OCI-LY7 (cell line): ENCODE data around the gene CD300LF. TPM values are rescaled to one million over a fixed set of nuclear protein-coding genes. Genes with fewer than 3 reads are reported as not detected.

ENCODE experiments used
- BruUV-seq: library from RNA; stranded (reverse); fragments of 400-500 nt; replicated peaks from 2 replicates; lab custom pipeline; 2021; lab: Mats Ljungman, UMichigan
- CTCF ChIA-PET: fragments of 300-600 bp; sonication (Branson Sonifier 250); formaldehyde crosslinking; loops from one replicate; lab custom pipeline; 2022; ENCODE audit warnings: antibody characterized with exemption; ENCODE audit not compliant: unreplicated experiment; lab: Charles Lee
- POLR2A ChIA-PET: fragments of 300-600 bp; sonication (Branson Sonifier 250); formaldehyde crosslinking; loops from one replicate; lab custom pipeline; 2022; ENCODE audit warnings: antibody characterized with exemption; lab: Charles Lee
- DNase-seq: peaks from one replicate; pipeline ENCODE4 v3.0.0-alpha.2; 2015; ENCODE audit warnings: low spot score
- H2AFZ ChIP-seq: fragments of 200-600 bp; sonication (generic), shearing (Covaris generic); 2 replicates; pipeline ENCODE4 v1.6.1; 2014; ENCODE audit warnings: mild to moderate bottlenecking, antibody characterized with exemption, low read length, moderate library complexity
- H3K27ac ChIP-seq: fragments of 200-600 bp; sonication (generic); 2 replicates; pipeline ENCODE4 v1.5.1; 2014; ENCODE audit warnings: mixed run types, low read depth, mild to moderate bottlenecking, moderate library complexity, low read length, inconsistent platforms; ENCODE audit not compliant: poor library complexity, severe bottlenecking
- H3K36me3 ChIP-seq: fragments of 200-600 bp; sonication (generic); 2 replicates; pipeline ENCODE4 v1.6.1; 2014; ENCODE audit warnings: mild to moderate bottlenecking, antibody characterized with exemption, low read length, moderate library complexity, mixed read lengths; ENCODE audit not compliant: insufficient read depth
- H3K4me1 ChIP-seq: fragments of 200-600 bp; sonication (generic); 2 replicates; pipeline ENCODE4 v1.5.1; 2014; ENCODE audit warnings: mild to moderate bottlenecking, low read length; ENCODE audit not compliant: insufficient read depth, poor library complexity, severe bottlenecking
- H3K4me2 ChIP-seq: fragments of 200-600 bp; sonication (generic); 2 replicates; pipeline ENCODE4 v1.6.1; 2014; ENCODE audit warnings: mild to moderate bottlenecking, low read length
- H3K4me3 ChIP-seq: fragments of 200-600 bp; sonication (generic); 2 replicates; pipeline ENCODE4 v1.5.1; 2014; ENCODE audit warnings: mild to moderate bottlenecking, low read depth, low read length; ENCODE audit not compliant: poor library complexity, severe bottlenecking
- H3K79me2 ChIP-seq: fragments of 200-600 bp; sonication (generic); 2 replicates; pipeline ENCODE4 v1.6.1; 2016; ENCODE audit warnings: low read depth, mild to moderate bottlenecking, low read length, moderate library complexity, mixed read lengths; ENCODE audit not compliant: insufficient read depth
- H3K9me2 ChIP-seq: fragments of 200-600 bp; sonication (generic); 2 replicates; pipeline ENCODE4 v1.6.1; 2016; ENCODE audit warnings: mild to moderate bottlenecking, low read length, mixed read lengths; ENCODE audit not compliant: insufficient read depth
- H3K9me3 ChIP-seq: fragments of 200-600 bp; sonication (generic); 2 replicates; pipeline ENCODE4 v1.6.1; 2014; ENCODE audit warnings: mild to moderate bottlenecking, mixed run types, low read length, mixed read lengths
- H4K20me1 ChIP-seq: fragments of 200-600 bp; sonication (generic); 2 replicates; pipeline ENCODE4 v1.6.1; 2014; ENCODE audit warnings: mild to moderate bottlenecking, antibody characterized with exemption, low read length, moderate library complexity, mixed read lengths; ENCODE audit not compliant: insufficient read depth
- EZH2phosphoT487 ChIP-seq: fragments of 200-600 bp; sonication (generic); IDR thresholded peaks from 2 replicates; pipeline ENCODE4 v1.6.1; 2018; ENCODE audit warnings: low read depth, borderline replicate concordance, mild to moderate bottlenecking, mixed run types, antibody characterized with exemption, low read length, moderate library complexity, mixed read lengths
- intact Hi-C: fragments of 100-400 bp; cut with micrococcal nuclease; formaldehyde crosslinking; loops from one replicate; pipeline ENCODE4 v1.10.0; 2022; ENCODE audit not compliant: unreplicated experiment
- total RNA-seq, 2 experiments: library from RNA; depleted of rRNA in 1 of 2; stranded (reverse); fragments of >200 nt in 1 of 2; shearing (Covaris generic) in 1 of 2; gene quantifications; 2 replicates each; pipeline ENCODE4 v1.2.3, GENCODE V29; 2014 to 2022
- TF ChIP-seq, protein P1 (sequence below): fragments of 200-600 bp; sonication (generic); conservative IDR thresholded peaks from 2 replicates; pipeline ENCODE4 v1.5.1; 2014; ENCODE audit warnings: mild to moderate bottlenecking, antibody characterized with exemption, low read length, moderate library complexity, mixed read lengths

CD300LF gene
- total RNA-seq, 2 experiments from 2014 or later = not detected

DNA sequence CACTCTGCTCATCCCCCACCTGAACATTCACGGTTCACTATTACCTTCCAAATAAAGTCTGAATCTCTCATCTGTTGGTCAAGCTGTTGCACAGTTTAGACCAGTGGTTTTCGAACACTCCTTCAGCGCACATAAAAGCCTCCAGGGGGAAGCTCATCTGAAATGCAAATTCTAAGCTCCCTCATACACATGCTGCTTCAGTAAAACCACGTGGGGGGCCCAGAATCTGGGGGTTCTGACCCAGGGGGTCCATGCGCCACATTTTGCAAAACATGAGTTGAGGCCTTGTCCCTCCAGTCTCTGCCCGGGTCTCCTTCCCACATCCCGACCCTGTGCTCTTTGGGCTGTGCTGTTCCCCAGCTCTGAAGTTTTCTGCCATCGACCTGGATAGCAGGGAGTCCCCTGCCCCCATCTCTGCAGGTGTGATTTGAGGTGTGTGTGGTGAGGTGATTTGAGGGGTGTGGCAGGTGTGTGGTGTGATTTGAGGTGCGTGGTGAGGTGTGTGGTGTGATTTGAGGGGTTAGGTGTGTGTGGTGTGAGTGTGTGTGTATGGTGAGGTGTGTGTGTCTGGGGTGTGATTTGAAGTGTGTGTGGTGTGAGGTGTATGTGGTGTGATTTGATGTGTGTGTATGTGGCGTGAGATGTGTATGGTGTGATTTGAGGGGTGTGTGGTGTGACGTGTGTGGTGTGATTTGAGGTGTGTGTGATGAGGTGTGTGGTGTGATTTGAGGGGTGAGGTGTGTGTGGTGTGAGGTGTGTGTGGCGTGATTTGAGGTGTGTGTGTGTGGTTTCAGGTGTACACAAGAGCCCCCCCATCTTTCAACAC, 19.5 kb upstream of the CD300LF start:
- Histone ChIP-seq H3K27ac (no peak overlapping the region), H3K4me3 (no peak overlapping the region), H3K36me3 (no peaks in the 10 kb centered on the region), H4K20me1 (no peaks in the 10 kb centered on the region), H3K9me2 (no peaks in the 10 kb centered on the region), H3K9me3 (peaks cover 10% of the 10 kb centered on the region), H3K79me2 (no peaks in the 10 kb centered on the region), H3K4me2 (no peak overlapping the region), H3K4me1 (peaks cover 12% of the 10 kb centered on the region), H2AFZ (no peak overlapping the region)
- TF ChIP-seq, protein P1, sequence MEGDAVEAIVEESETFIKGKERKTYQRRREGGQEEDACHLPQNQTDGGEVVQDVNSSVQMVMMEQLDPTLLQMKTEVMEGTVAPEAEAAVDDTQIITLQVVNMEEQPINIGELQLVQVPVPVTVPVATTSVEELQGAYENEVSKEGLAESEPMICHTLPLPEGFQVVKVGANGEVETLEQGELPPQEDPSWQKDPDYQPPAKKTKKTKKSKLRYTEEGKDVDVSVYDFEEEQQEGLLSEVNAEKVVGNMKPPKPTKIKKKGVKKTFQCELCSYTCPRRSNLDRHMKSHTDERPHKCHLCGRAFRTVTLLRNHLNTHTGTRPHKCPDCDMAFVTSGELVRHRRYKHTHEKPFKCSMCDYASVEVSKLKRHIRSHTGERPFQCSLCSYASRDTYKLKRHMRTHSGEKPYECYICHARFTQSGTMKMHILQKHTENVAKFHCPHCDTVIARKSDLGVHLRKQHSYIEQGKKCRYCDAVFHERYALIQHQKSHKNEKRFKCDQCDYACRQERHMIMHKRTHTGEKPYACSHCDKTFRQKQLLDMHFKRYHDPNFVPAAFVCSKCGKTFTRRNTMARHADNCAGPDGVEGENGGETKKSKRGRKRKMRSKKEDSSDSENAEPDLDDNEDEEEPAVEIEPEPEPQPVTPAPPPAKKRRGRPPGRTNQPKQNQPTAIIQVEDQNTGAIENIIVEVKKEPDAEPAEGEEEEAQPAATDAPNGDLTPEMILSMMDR = no peak
- TF ChIP-seq EZH2phosphoT487 = no peak
- ChIA-PET POLR2A (interaction anchor here (0.7 kb wide), 1 partner anchor 98 kb away, joined by 3 read pairs; no protein-coding TSS in a partner anchor), CTCF (no interaction called here)
- intact Hi-C loops = no loop called here
- DNase-seq = no peak
- BruUV-seq = no TSS peak

DNA sequence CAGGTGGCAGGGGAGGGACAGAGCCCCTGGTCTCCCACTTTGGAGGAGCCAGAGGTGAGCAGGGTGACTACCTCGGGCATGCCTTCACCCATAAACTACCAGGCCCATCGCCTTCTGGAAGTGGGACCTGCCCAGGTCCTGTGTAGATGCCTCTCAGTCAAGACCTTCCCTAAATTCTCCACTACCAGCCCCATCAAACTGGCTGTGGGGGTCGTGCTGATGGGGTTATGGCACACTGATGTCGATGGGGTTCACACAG, 18.6 kb upstream of the CD300LF start:
- peaks cover 2% of the 10 kb centered on the region for H3K4me1 ChIP-seq
- CTCF ChIA-PET = no interaction called here
- POLR2A ChIA-PET = interaction anchor here (0.7 kb wide), 1 partner anchor 99 kb away, joined by 3 read pairs; no protein-coding TSS in a partner anchor
- no peak overlapping the region for H2AFZ ChIP-seq
- no peaks in the 10 kb centered on the region for H3K9me2 ChIP-seq
- no peak overlapping the region for H3K4me2 ChIP-seq
- no peak overlapping the region for H3K27ac ChIP-seq
- TF ChIP-seq, protein P1 = no peak
- TF ChIP-seq EZH2phosphoT487 = no peak
- intact Hi-C loops = no loop called here
- BruUV-seq = no TSS peak
- DNase-seq = no peak
- H3K36me3 ChIP-seq = no peaks in the 10 kb centered on the region
- H3K79me2 ChIP-seq = no peaks in the 10 kb centered on the region
- H3K4me3 ChIP-seq = no peak overlapping the region
- no peaks in the 10 kb centered on the region for H4K20me1 ChIP-seq
- peaks cover 10% of the 10 kb centered on the region for H3K9me3 ChIP-seq
